ENCODE measurements around the gene TGFBR1.

- TF ChIP-seq CTCF (IDR thresholded peaks at IDR 0.05): no peak
- TF ChIP-seq POLR2A (IDR thresholded peaks at IDR 0.05): no peak
These were observed 40.1 kb downstream of the TGFBR1 start for GRCh38 chr9:99144966-99145365.
